Stimulated activated CD4-positive, alpha-beta T cell treated with anti-CD3 and anti-CD28 coated beads, TNF-alpha, amount 100 ng/mL, for 48 hours (primary cell): Measurements from ENCODE around the gene SLCO1C1.
"Not testable (repeated sequence)": the region's sequence is repeated elsewhere in the genome, so short reads cannot be mapped to it uniquely, and the experiment has no call there.

ENCODE experiments used
- DNase-seq, 3 donors: peaks; one replicate each; pipeline ENCODE4 v3.0.0-alpha.2; 2020; ENCODE audit warnings: low read depth in 3 of 3

The SLCO1C1 gene, protein sequence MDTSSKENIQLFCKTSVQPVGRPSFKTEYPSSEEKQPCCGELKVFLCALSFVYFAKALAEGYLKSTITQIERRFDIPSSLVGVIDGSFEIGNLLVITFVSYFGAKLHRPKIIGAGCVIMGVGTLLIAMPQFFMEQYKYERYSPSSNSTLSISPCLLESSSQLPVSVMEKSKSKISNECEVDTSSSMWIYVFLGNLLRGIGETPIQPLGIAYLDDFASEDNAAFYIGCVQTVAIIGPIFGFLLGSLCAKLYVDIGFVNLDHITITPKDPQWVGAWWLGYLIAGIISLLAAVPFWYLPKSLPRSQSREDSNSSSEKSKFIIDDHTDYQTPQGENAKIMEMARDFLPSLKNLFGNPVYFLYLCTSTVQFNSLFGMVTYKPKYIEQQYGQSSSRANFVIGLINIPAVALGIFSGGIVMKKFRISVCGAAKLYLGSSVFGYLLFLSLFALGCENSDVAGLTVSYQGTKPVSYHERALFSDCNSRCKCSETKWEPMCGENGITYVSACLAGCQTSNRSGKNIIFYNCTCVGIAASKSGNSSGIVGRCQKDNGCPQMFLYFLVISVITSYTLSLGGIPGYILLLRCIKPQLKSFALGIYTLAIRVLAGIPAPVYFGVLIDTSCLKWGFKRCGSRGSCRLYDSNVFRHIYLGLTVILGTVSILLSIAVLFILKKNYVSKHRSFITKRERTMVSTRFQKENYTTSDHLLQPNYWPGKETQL

GRCh38 chr12:20695232-20695631, at the start of gene SLCO1C1:
TSS of gene SLCO1C1 (plus strand) at chr12:20695332. CDS start at chr12:20699577, 4,245 bp downstream.
- DNase-seq: no peak

GRCh38 chr12:20646239-20646827, 48.8 kb upstream of the SLCO1C1 start:
- DNase-seq: no peak

DNA sequence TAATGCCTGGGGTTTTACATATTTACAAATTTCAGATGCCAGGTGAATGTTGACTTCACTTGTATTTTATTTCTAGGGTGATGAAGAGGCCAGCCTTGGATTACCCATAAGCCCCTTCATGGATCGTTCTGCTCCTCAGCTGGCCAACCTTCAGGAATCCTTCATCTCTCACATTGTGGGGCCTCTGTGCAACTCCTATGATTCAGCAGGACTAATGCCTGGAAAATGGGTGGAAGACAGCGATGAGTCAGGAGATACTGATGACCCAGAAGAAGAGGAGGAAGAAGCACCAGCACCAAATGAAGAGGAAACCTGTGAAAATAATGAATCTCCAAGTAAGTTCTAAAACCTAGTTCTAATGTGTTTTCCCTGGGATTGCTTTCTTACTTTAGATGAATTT, 41.3 kb upstream of the SLCO1C1 start:
- no peak for DNase-seq

- no peak for DNase-seq
Observed at GRCh38 chr12:20656600-20656999, 38.5 kb upstream of the SLCO1C1 start.

GRCh38 chr12:20657496-20657895, 37.6 kb upstream of the SLCO1C1 start:
- no peak for DNase-seq

GRCh38 chr12:20681334-20681733, 13.8 kb upstream of the SLCO1C1 start:
- no peak for DNase-seq

DNA sequence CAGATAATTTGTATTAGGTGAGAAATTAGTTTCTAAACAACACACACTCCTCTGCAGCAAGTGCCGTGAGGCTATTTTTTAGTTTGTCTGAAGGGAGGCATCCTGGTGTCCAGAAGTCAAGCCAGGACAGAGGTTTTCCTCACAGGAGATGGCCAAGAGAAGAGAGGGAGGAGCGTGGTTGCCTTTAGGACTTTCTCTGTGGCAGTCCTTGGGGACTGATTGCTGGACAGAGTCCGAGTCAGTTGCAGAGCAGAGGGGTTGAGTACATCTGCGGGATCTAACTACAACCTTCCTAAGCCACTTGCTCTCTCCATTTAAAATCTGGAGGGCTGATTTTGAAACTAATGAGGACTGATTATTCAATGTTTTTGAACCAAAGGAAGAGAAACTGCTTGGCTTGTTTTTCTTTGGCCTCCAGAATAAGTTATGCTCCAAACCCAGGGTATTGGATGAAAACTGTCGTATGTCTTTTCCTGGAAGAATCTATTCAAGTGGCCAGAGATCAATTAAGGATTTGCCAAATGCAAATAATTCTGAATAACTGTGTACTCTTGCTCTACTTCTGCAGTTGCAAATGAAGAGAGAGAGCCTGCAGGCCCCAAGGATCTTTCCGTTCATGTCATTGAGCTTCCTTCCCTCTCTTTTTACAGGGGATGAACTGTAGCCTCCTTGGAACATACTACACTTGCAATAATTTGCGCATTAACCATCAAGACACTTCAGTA, 1.2 kb downstream of the SLCO1C1 start:
- no peak for DNase-seq

- no peak for DNase-seq
Observed at GRCh38 chr12:20701106-20701505, 6.0 kb downstream of the SLCO1C1 start.

GRCh38 chr12:20704860-20705259, 9.7 kb downstream of the SLCO1C1 start:
- DNase-seq: no peak

DNA sequence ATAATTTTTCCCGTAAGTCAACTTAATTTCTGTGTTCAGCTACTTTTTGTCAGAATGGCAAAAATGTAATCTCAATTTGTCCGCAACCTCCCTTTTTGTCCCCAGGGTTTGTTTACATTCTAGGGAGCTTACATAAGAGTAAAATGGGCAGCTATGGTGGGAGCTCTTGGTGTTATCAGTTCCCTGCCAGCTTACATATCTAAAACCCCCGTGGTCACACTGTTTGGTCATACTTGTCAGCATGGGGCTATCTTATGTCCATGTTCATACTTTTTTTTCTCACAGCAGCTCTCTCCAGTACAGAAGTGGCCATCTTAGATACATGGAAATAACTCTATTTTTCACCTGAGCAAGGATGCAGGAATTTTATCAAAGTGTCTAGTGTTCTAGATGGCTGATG, 16.7 kb downstream of the SLCO1C1 start:
- no peak for DNase-seq

GRCh38 chr12:20716037-20716436, 20.9 kb downstream of the SLCO1C1 start:
- no peak for DNase-seq

DNA sequence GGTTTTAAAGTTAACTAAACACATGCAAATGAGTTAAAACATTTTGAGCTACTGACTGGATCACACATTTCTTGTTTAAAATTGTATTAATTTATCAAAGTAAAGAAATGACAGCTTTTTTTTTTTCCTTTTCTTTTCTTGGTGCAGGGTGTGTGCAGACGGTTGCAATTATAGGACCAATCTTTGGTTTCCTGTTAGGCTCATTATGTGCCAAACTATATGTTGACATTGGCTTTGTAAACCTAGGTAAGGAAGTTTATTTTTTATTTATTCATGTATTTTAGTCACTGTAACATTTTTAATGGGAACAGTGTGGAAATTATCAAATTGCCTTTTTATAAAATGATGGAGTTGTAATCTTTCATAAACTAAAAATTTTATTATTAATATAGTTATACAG, 21.9 kb downstream of the SLCO1C1 start:
- no peak for DNase-seq

- DNase-seq: no peak
Observed at GRCh38 chr12:20718294-20718693, 23.2 kb downstream of the SLCO1C1 start.

DNA sequence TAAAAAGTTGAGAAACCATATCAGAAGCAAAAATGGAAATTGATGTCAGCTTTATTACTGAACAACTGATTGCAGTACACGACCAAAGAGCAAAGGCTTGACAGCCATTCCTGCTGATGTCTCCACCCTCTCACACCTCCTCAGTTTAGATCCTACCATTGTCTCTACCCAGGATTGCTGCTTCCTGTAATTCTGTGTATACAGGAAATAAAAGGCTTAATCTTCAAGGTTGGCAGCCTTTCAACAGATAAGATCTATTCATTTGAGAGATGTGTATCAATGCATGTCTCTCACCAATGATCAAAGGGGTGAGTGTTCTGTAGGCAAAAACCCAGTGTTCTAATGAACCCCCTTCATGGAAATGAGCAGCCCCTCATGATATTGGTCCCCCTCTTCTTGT, 27.0 kb downstream of the SLCO1C1 start:
- no peak for DNase-seq

DNA sequence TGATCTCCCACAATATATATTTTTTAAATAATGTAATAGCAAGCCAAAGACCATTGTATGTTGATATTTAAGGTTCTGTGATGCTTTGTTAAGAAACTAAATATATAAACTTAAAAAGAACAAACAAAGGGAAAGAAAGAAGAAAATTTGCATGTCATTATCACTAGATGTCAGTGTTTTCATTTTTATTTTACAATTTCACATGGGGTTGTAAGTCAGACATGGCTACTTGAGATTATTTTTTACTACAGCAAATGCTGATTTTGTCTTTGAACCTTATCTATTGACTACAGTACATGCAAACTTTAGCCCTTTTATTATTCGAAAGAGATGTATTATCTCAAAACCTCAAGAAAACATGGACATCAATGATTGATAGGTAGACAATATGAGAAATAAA, 36.1 kb downstream of the SLCO1C1 start:
- no peak for DNase-seq

GRCh38 chr12:20740972-20741371, 45.8 kb downstream of the SLCO1C1 start:
- no peak for DNase-seq

GRCh38 chr12:20748198-20748597, 53.1 kb downstream of the SLCO1C1 start:
- no peak for DNase-seq

GRCh38 chr12:20751046-20751445, 55.9 kb downstream of the SLCO1C1 start:
- DNase-seq: no peak

DNA sequence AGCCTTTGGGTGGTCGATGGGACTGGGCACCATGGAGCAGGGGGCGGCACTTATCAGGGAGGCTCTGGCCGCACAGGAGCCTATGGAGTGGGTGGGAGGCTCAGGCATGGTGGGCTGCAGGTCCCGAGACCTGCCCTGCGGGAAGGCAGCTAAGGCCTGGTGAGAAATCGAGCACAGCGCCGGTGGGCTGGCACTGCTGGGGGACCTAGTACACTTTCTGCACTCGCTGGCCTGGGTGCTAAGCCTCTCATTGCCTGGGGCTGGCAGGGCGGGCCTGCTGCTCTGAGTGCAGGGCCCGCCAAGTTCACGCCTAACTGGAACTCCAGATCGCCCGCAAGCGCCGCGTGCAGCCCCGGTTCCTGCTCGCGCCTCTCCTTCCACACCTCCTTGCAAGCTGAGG, 82.3 kb downstream of the SLCO1C1 start:
- DNase-seq: no peak

- no peak for DNase-seq
Observed at GRCh38 chr12:20778969-20779368, 83.8 kb downstream of the SLCO1C1 start.

DNA sequence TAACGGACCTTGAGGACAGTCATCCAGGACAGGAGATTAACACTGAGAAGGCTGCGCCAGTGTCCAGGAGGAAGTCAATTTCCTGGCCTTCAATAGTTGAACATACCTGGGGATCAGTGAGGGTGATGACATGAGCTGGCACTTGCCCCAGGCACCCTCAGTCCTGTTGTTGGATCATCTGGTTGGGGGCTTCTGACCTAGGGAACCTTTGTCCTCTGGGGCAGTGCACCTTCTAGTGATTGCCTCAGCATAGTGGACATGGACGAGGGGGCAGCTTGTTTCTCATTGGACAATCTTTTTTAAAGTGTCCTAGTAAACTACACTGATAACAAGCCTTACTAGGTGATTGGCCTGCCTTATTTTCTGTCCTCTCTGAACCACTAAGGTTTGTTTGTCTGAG, 84.8 kb downstream of the SLCO1C1 start:
- not testable (repeated sequence) for DNase-seq

- not testable (repeated sequence) for DNase-seq
Observed at GRCh38 chr12:20783796-20784357, 88.7 kb downstream of the SLCO1C1 start.
